GM18951 (cell line): ENCODE data around the gene P3H4.
"Not testable (repeated sequence)": the region's sequence is repeated elsewhere in the genome, so short reads cannot be mapped to it uniquely, and the experiment has no call there.

Experiments used
- POLR2A ChIP-seq: IDR thresholded peaks from 4 replicates; pipeline ENCODE4 v1.6.1; 2011; ENCODE audit warnings: mild to moderate bottlenecking; ENCODE audit not compliant: insufficient read length, insufficient read depth; ENCODE audit errors: extremely low read depth
- in situ Hi-C: fragments of 300-500 bp; cut with MboI; formaldehyde crosslinking; loops from one replicate; pipeline ENCODE4 v1.12.0; 2022; ENCODE audit warnings: low sequenced_read_pairs, mixed read lengths, inconsistent platforms; ENCODE audit not compliant: unreplicated experiment

The P3H4 gene

GRCh38 chr17:41792845-41793783 is 18.6 kb downstream of the P3H4 start:
- in situ Hi-C loops: no loop called here
- no peak for TF ChIP-seq POLR2A

GRCh38 chr17:41787021-41787418 is 24.7 kb downstream of the P3H4 start:
- in situ Hi-C loops: no loop called here
- no peak for TF ChIP-seq POLR2A

- in situ Hi-C loops: no loop called here
- TF ChIP-seq POLR2A: peak; percentile 35
These were observed 25.3 kb downstream of the P3H4 start, which contains the start of gene JUP for GRCh38 chr17:41786227-41787020. Gene JUP (minus strand): TSS chr17:41786711. CDS start chr17:41771854, 14,857 bp downstream.

- in situ Hi-C loops: no loop called here
- no peak for TF ChIP-seq POLR2A
These were observed 25.9 kb downstream of the P3H4 start for GRCh38 chr17:41785859-41786226.

- in situ Hi-C loops: no loop called here
- no peak for TF ChIP-seq POLR2A
These were observed 26.5 kb downstream of the P3H4 start for GRCh38 chr17:41785091-41785858.

- in situ Hi-C loops: no loop called here
- TF ChIP-seq POLR2A: no peak
These were observed 27.5 kb downstream of the P3H4 start for GRCh38 chr17:41784207-41784744.

- in situ Hi-C loops: no loop called here
These were observed 29.6 kb downstream of the P3H4 start for GRCh38 chr17:41782142-41782541.

GRCh38 chr17:41781404-41782110 is 30.2 kb downstream of the P3H4 start:
- in situ Hi-C loops: no loop called here
- no peak for TF ChIP-seq POLR2A

More at GRCh38 chr17:41782142-41782541, 29.6 kb downstream of the P3H4 start:
- no peak for TF ChIP-seq POLR2A

- in situ Hi-C loops: no loop called here
- TF ChIP-seq POLR2A: no peak
These were observed 31.8 kb downstream of the P3H4 start for GRCh38 chr17:41779954-41780353.

- in situ Hi-C loops: no loop called here
- TF ChIP-seq POLR2A: no peak
These were observed 34.1 kb downstream of the P3H4 start for GRCh38 chr17:41777574-41778188.

GRCh38 chr17:41777157-41777573 is 34.6 kb downstream of the P3H4 start:
- TF ChIP-seq POLR2A: no peak

GRCh38 chr17:41776262-41776900 is 35.4 kb downstream of the P3H4 start:
- in situ Hi-C loops: not testable (repeated sequence)

More at GRCh38 chr17:41777157-41777573, 34.6 kb downstream of the P3H4 start:
- in situ Hi-C loops: no loop called here
